Body of pancreas (tissue), 4 donors: ENCODE data around the gene LRRC8B. TPM values are rescaled to one million over a fixed set of nuclear protein-coding genes. Genes with fewer than 3 reads are reported as not detected.

Experiments used
- ATAC-seq: fragments of 150-250 bp; one replicate; pipeline ENCODE4 v1.9.1; 2016
- DNase-seq, 4 donors: peaks; one replicate each; pipeline ENCODE4 v3.0.0-alpha.2; 2019
- H3K27ac ChIP-seq, 4 donors: fragments of 200-600 bp; sonication (generic); 1 replicate in 3 of 4; 2 replicates in 1 of 4; pipeline versions ENCODE4 v1.5.1 to v1.6.1; 2016 to 2019; ENCODE audit warnings: mild to moderate bottlenecking in 1 of 4, mixed read lengths in 1 of 4, moderate library complexity in 1 of 4
- H3K27me3 ChIP-seq, 2 donors: fragments of 200-600 bp; sonication (generic); one replicate each; pipeline ENCODE4 v1.6.0; 2016; ENCODE audit warnings: mild to moderate bottlenecking in 1 of 2
- H3K36me3 ChIP-seq, 2 donors: fragments of 200-600 bp; sonication (generic); replicated peaks in 1 of 2; 2 replicates each; pipeline ENCODE4 v1.5.1; 2016; ENCODE audit warnings: low read depth in 2 of 2; ENCODE audit not compliant: insufficient read depth in 1 of 2
- H3K4me1 ChIP-seq: fragments of 200-600 bp; sonication (generic); one replicate; pipeline ENCODE4 v1.6.0; 2016
- H3K4me3 ChIP-seq, 2 donors: fragments of 200-600 bp; sonication (generic); 1 replicate in 1 of 2; 2 replicates in 1 of 2; pipeline ENCODE4 v1.5.1; 2016 to 2019
- H3K9me3 ChIP-seq, 3 donors: fragments of 200-600 bp; sonication (generic); 1 replicate in 2 of 3; 2 replicates in 1 of 3; pipeline ENCODE4 v1.5.1; 2016
- CTCF ChIP-seq, 7 experiments: fragments of 450-650 bp in 4 of 7; fragments of 200-600 bp in 3 of 7; sonication (generic) in 3 of 7; IDR thresholded peaks; one replicate each; pipeline ENCODE4 v1.5.1; 2016 to 2019; ENCODE audit warnings: antibody characterized with exemption in 7 of 7
- POLR2A ChIP-seq, 3 donors: fragments of 450-650 bp; IDR thresholded peaks; one replicate each; pipeline ENCODE4 v1.6.1; 2016; ENCODE audit warnings: antibody characterized with exemption in 3 of 3, mild to moderate bottlenecking in 2 of 3
- WGBS, 2 donors: methylation state at CpG; one replicate each; pipeline ENCODE4 v1.1.5; 2017; 5-methylcytosine and 5-hydroxymethylcytosine counted together
- intact Hi-C: fragments of 100-400 bp; cut with DNase I; formaldehyde crosslinking; loops from one replicate; pipeline ENCODE4 v1.15.1; 2023
- total RNA-seq, 2 donors: library from RNA; depleted of rRNA; stranded (reverse); fragments of >200 nt; gene quantifications; one replicate each; pipeline ENCODE4 v1.1.0, GENCODE V29; 2016

LRRC8B gene
- total RNA-seq, 2 donors from 2014 or later, result 6.0 to 23.4 TPM

GRCh38 chr1:89575207-89575606 is 50.6 kb downstream of the LRRC8B start:
- Histone ChIP-seq H3K4me3 (no peak overlapping the region), H3K4me1 (peaks cover 12% of the 10 kb centered on the region), H3K27me3 (no peaks in the 10 kb centered on the region), H3K9me3 (no peaks in the 10 kb centered on the region), H3K36me3 (no peaks in the 10 kb centered on the region), H3K27ac (no peak overlapping the region)
- 100% methylated on average over 1 of the region's 1 CpG for WGBS, 2 donors
- ATAC-seq (no peak), DNase-seq (no peak)
- intact Hi-C loops, result no loop called here
- TF ChIP-seq POLR2A (IDR thresholded peaks at IDR 0.05) (no peak), CTCF (IDR thresholded peaks at IDR 0.05) (no peak)

GRCh38 chr1:89576013-89576412 is 51.4 kb downstream of the LRRC8B start:
- H3K4me3 ChIP-seq, result no peak overlapping the region
- no peak overlapping the region for H3K27ac ChIP-seq
- TF ChIP-seq CTCF (IDR thresholded peaks at IDR 0.05) (no peak), POLR2A (IDR thresholded peaks at IDR 0.05) (no peak)
- H3K36me3 ChIP-seq, result no peaks in the 10 kb centered on the region
- no peak for ATAC-seq
- no peaks in the 10 kb centered on the region for H3K9me3 ChIP-seq
- WGBS, 2 donors, result 86 to 91% methylated on average over 3 of the region's 3 CpGs
- intact Hi-C loops, result no loop called here
- peaks cover 18% of the 10 kb centered on the region for H3K4me1 ChIP-seq
- no peak for DNase-seq
- no peaks in the 10 kb centered on the region for H3K27me3 ChIP-seq

DNA sequence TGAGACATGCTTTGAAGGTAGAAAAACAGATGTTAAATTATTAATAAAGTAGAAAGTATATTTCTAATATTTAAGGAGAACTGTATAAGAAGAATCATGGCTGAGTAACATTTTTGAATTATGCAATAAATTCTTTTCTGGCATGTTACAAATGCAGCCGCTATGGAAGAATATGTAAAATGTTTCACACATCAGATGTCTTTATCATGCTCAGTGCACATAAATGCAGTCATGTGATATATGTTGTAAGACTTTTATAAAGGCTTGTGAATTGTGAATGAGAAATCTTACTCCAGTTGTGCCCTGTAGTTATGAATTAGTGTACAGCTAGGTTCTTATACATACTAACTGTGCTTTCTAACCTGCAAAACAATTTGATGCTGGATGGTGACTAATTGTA is 53.5 kb downstream of the LRRC8B start:
- intact Hi-C loops, result no loop called here
- H3K4me3 ChIP-seq, result no peak overlapping the region
- H3K9me3 ChIP-seq, result no peaks in the 10 kb centered on the region
- no peak overlapping the region for H3K27ac ChIP-seq
- peaks cover 18% of the 10 kb centered on the region for H3K4me1 ChIP-seq
- DNase-seq, result no peak
- 97% methylated on average over 1 of the region's 1 CpG for WGBS, 2 donors
- TF ChIP-seq POLR2A (IDR thresholded peaks at IDR 0.05) (no peak), CTCF (IDR thresholded peaks at IDR 0.05) (no peak)
- H3K36me3 ChIP-seq, result peaks cover 0 to 2% of the 10 kb centered on the region in 2 donors
- no peak for ATAC-seq
- H3K27me3 ChIP-seq, result no peaks in the 10 kb centered on the region

DNA sequence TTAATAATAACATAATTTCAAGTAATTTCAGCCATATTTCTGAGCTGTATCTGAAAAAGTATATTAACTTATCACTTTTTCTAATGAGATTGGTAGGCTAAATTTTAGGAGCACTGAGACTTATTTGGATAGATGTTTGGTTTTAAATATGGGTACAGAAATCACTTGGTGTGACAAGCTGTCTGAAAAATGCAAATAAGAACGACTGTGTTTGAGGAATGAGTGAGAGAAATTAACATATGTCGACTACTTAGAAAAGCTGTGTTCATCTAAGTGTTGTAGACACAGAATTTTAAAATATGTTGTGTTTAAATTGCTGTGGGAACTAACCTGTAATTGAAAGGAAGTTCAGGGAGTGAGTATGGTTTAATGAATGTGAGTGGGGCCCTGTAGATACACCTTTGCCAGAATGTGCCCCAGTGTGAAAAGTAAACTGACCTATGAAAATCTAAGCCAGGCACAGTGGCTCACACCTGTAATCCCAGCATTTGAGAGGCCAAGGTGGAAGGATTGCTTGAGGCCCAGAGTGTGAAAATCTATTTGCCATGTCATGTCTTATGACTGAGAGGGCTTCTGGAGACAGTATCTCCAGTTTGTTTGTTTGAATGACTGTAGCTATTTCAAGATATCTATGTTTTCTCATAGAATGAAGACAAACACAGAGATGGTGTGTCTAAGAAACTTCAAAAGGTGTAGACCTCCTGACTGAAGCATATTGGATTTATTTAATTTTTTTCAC is 54.5 kb downstream of the LRRC8B start:
- no peak overlapping the region for H3K4me3 ChIP-seq
- no peaks in the 10 kb centered on the region for H3K9me3 ChIP-seq
- 22 to 39% methylated on average over 2 of the region's 2 CpGs for WGBS, 2 donors
- intact Hi-C loops, result no loop called here
- peaks cover 0 to 2% of the 10 kb centered on the region in 2 donors for H3K36me3 ChIP-seq
- H3K4me1 ChIP-seq, result peaks cover 18% of the 10 kb centered on the region
- TF ChIP-seq CTCF (IDR thresholded peaks at IDR 0.05), result no peak
- no peak for TF ChIP-seq POLR2A (IDR thresholded peaks at IDR 0.05)
- peak overlapping the region in 3 of 4 donors; percentile 24 to 71 (median 57) for H3K27ac ChIP-seq
- DNase-seq (no peak), ATAC-seq (peak; percentile 51)
- H3K27me3 ChIP-seq, result no peaks in the 10 kb centered on the region

DNA sequence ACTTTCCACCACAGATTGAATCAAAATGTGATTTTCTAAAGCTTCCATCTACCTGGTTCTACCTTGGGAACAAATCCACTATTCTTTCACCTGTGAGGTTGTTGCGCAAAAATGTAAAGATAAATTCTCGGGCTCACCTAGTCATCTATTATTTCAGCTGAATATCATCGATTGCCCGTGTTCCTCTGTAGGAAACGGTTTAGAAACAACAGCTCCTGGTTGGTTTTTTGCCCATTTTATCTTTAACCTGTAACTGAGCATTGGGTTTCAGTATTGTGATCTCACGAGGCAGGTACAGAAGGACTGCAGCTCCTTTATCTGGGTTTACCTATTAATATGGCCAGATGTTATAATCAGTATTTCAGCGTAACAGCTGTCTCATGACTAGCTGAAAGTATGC is 55.4 kb downstream of the LRRC8B start:
- ATAC-seq (peak; percentile 88), DNase-seq (peak in 1 of 4 donors; percentile 41)
- TF ChIP-seq CTCF (IDR thresholded peaks at IDR 0.05) (no peak), POLR2A (IDR thresholded peaks at IDR 0.05) (no peak)
- Histone ChIP-seq H3K27ac (peak overlapping the region in 3 of 4 donors; percentile 57 to 71 (median 58)), H3K9me3 (no peaks in the 10 kb centered on the region), H3K4me1 (peaks cover 18% of the 10 kb centered on the region), H3K4me3 (no peak overlapping the region), H3K36me3 (peaks cover 0 to 5% of the 10 kb centered on the region in 2 donors), H3K27me3 (no peaks in the 10 kb centered on the region)
- 25 to 33% methylated on average over 7 of the region's 7 CpGs for WGBS, 2 donors
- intact Hi-C loops, result no loop called here
